ENCODE results near the gene NAT16. TPM values are rescaled to one million over a fixed set of nuclear protein-coding genes. Genes with fewer than 3 reads are reported as not detected.

The NAT16 gene
- total RNA-seq, 1 donor from 2014 or later: not detected

- H3K27me3 Mint-ChIP-seq: peaks cover 34% of the 10 kb centered on the region
- peak overlapping the region; percentile 92 for H3K27ac Mint-ChIP-seq
- TF ChIP-seq CTCF (conservative IDR thresholded peaks at IDR 0.05): no peak
- peaks cover 4% of the 10 kb centered on the region for H3K36me3 Mint-ChIP-seq
- no peaks in the 10 kb centered on the region for H3K9me3 Mint-ChIP-seq
- DNase-seq (ENCODE audit: extremely low spot score, unreplicated experiment): no peak
- H3K4me3 Mint-ChIP-seq: peak overlapping the region; percentile 83
- H3K4me1 Mint-ChIP-seq (ENCODE audit: unreplicated experiment): peaks cover 22% of the 10 kb centered on the region
Observed at GRCh38 chr7:101162551-101163278, 17.4 kb downstream of the NAT16 start.

- Mint-ChIP-seq H3K36me3 (peaks cover 8% of the 10 kb centered on the region), H3K27ac (peak overlapping the region; percentile 92), H3K4me1 (ENCODE audit: unreplicated experiment) (peaks cover 15% of the 10 kb centered on the region), H3K4me3 (peak overlapping the region; percentile 83), H3K27me3 (peaks cover 26% of the 10 kb centered on the region), H3K9me3 (no peaks in the 10 kb centered on the region)
- no peak for TF ChIP-seq CTCF (conservative IDR thresholded peaks at IDR 0.05)
- DNase-seq (ENCODE audit: extremely low spot score, unreplicated experiment): no peak
Observed at GRCh38 chr7:101161692-101162471, 18.2 kb downstream of the NAT16 start.

GRCh38 chr7:101160910-101161309 is 19.2 kb downstream of the NAT16 start:
- peaks cover 11% of the 10 kb centered on the region for H3K4me1 Mint-ChIP-seq (ENCODE audit: unreplicated experiment)
- peak overlapping the region; percentile 71 for H3K4me3 Mint-ChIP-seq
- peaks cover 19% of the 10 kb centered on the region for H3K27me3 Mint-ChIP-seq
- peaks cover 10% of the 10 kb centered on the region for H3K36me3 Mint-ChIP-seq
- H3K9me3 Mint-ChIP-seq: no peaks in the 10 kb centered on the region
- no peak for TF ChIP-seq CTCF (conservative IDR thresholded peaks at IDR 0.05)
- DNase-seq (ENCODE audit: extremely low spot score, unreplicated experiment): no peak
- peak overlapping the region; percentile 92 for H3K27ac Mint-ChIP-seq

- DNase-seq (ENCODE audit: extremely low spot score, unreplicated experiment): no peak
- no peak overlapping the region for H3K27ac Mint-ChIP-seq
- no peaks in the 10 kb centered on the region for H3K9me3 Mint-ChIP-seq
- peaks cover 13% of the 10 kb centered on the region for H3K4me1 Mint-ChIP-seq (ENCODE audit: unreplicated experiment)
- no peak overlapping the region for H3K4me3 Mint-ChIP-seq
- H3K27me3 Mint-ChIP-seq: peaks cover 10% of the 10 kb centered on the region
- peaks cover 10% of the 10 kb centered on the region for H3K36me3 Mint-ChIP-seq
- no peak for TF ChIP-seq CTCF (conservative IDR thresholded peaks at IDR 0.05)
Observed at GRCh38 chr7:101159696-101160674, 20.1 kb downstream of the NAT16 start.

GRCh38 chr7:101156866-101157589 is 23.1 kb downstream of the NAT16 start:
- peaks cover 17% of the 10 kb centered on the region for H3K4me1 Mint-ChIP-seq (ENCODE audit: unreplicated experiment)
- DNase-seq (ENCODE audit: extremely low spot score, unreplicated experiment): no peak
- peaks cover 10% of the 10 kb centered on the region for H3K36me3 Mint-ChIP-seq

More at GRCh38 chr7:101156866-101157589, 23.1 kb downstream of the NAT16 start:
- Mint-ChIP-seq H3K27ac (peak overlapping the region; percentile 88), H3K9me3 (no peaks in the 10 kb centered on the region), H3K27me3 (peaks cover 3% of the 10 kb centered on the region), H3K4me3 (peak overlapping the region; percentile 81)
- TF ChIP-seq CTCF (conservative IDR thresholded peaks at IDR 0.05): no peak
